ENCODE measurements around the gene ATXN1. TPM values are rescaled to one million over a fixed set of nuclear protein-coding genes. Genes with fewer than 3 reads are reported as not detected.

The ATXN1 gene
- total RNA-seq, 1 experiment from 2014 or later = 19.7 TPM

- intact Hi-C loops (cut with micrococcal nuclease; ENCODE audit: unreplicated experiment) = no loop called here
These were observed 269.5 kb downstream of the ATXN1 start for GRCh38 chr6:16491666-16492313.

DNA sequence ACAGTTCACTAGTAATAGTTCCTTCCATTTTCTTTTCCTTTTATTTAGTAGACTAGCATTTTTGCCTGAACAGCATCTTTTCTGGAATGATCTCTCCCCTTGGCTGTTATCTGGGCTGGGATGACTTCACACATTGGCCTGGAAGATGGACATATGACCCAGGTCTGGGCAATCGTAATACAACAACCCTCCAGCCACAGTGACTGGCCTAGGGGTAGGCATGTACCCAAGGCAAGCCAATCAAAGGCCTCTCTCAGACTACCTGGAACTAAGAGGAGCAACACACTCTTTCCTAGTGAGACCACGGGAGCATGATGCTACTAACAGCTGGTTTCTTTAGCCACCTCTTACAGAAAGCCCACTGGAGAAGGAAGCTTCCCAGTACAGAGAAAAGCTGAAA, 270.6 kb downstream of the ATXN1 start:
- no peak for TF ChIP-seq CTCF (IDR thresholded peaks at IDR 0.05; ENCODE audit: unreplicated experiment)
- Mint-ChIP-seq H3K27me3 (ENCODE audit: unreplicated experiment) (no peaks in the 10 kb centered on the region), H3K27ac (ENCODE audit: unreplicated experiment) (no peak overlapping the region), H3K4me1 (ENCODE audit: low read depth, unreplicated experiment) (no peaks in the 10 kb centered on the region), H3K9me3 (ENCODE audit: low read depth, unreplicated experiment) (no peaks in the 10 kb centered on the region), H3K36me3 (ENCODE audit: insufficient read depth, unreplicated experiment) (no peaks in the 10 kb centered on the region), H3K4me3 (ENCODE audit: low read depth, unreplicated experiment) (no peak overlapping the region)
- DNase-seq = no peak
- BruUV-seq (replicated peaks) = no TSS peak
- CTCF ChIA-PET = interaction anchor here (0.7 kb wide), 1 partner anchor 123 kb away, joined by 7 read pairs; no protein-coding TSS in a partner anchor
- intact Hi-C loops (cut with micrococcal nuclease; ENCODE audit: unreplicated experiment) = no loop called here

More at GRCh38 chr6:16491666-16492313, 269.5 kb downstream of the ATXN1 start:
- CTCF ChIA-PET = no interaction called here
- no peak for TF ChIP-seq CTCF (IDR thresholded peaks at IDR 0.05; ENCODE audit: unreplicated experiment)
- no peaks in the 10 kb centered on the region for H3K27me3 Mint-ChIP-seq (ENCODE audit: unreplicated experiment)
- no peaks in the 10 kb centered on the region for H3K4me1 Mint-ChIP-seq (ENCODE audit: low read depth, unreplicated experiment)
- DNase-seq = no peak
- H3K9me3 Mint-ChIP-seq (ENCODE audit: low read depth, unreplicated experiment) = no peaks in the 10 kb centered on the region
- no peak overlapping the region for H3K27ac Mint-ChIP-seq (ENCODE audit: unreplicated experiment)
- H3K36me3 Mint-ChIP-seq (ENCODE audit: insufficient read depth, unreplicated experiment) = no peaks in the 10 kb centered on the region
- BruUV-seq (replicated peaks) = no TSS peak
- H3K4me3 Mint-ChIP-seq (ENCODE audit: low read depth, unreplicated experiment) = no peak overlapping the region

DNA sequence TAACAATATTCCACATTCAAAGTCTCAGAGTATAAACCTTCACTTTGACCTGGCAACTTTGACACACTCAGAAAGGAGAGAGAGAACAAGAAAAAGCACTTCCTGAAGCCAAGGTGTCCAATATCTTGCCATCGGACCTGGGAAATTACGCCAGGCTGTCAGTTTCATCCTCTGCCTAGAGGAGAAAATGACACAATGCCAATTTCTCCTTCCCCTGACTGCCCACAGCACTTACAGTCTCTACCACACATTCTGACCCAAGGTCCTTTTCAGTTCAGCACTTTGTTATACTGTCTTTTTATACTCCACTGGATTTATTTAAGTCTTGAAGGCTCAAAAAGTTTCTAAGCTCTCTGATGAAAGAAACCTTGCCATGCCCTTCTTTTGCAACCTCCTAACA, 272.4 kb downstream of the ATXN1 start:
- Mint-ChIP-seq H3K27ac (ENCODE audit: unreplicated experiment) (no peak overlapping the region), H3K27me3 (ENCODE audit: unreplicated experiment) (no peaks in the 10 kb centered on the region), H3K4me3 (ENCODE audit: low read depth, unreplicated experiment) (no peak overlapping the region), H3K9me3 (ENCODE audit: low read depth, unreplicated experiment) (no peaks in the 10 kb centered on the region), H3K4me1 (ENCODE audit: low read depth, unreplicated experiment) (no peaks in the 10 kb centered on the region), H3K36me3 (ENCODE audit: insufficient read depth, unreplicated experiment) (no peaks in the 10 kb centered on the region)
- TF ChIP-seq CTCF (IDR thresholded peaks at IDR 0.05; ENCODE audit: unreplicated experiment) = no peak
- no peak for DNase-seq
- no TSS peak for BruUV-seq (replicated peaks)
- CTCF ChIA-PET = no interaction called here
- intact Hi-C loops (cut with micrococcal nuclease; ENCODE audit: unreplicated experiment) = no loop called here

DNA sequence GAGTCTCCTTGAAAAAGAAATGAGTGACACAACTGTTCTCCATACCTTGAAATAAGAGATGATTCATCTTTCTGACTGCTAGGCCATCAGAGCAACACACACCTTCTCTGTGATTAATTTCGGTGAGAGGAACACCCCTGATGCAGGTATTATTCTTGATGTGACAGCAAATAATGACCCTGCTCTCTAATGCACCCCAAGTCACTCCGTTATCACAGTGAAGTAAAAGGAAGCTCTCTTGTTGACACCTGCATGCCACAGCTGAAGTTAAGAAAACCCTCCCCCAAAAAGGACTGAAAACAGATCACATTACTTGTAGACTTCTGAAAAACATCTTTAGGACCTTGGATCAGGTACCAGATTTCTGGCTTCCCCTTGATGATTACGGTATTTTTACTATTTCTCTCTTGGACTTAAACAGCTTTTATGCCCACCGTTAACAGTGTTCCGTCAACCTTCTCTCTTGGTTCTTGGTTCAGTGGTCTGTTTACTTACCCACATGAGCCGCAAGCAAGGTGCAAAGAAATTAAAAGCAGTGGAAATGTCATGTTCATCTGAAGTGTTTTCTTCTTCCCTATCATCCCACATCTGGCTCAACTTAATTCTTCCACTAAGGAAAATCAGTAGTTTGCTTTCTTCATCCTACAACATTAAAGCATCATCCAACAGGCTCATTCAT, 273.1 kb downstream of the ATXN1 start:
- H3K36me3 Mint-ChIP-seq (ENCODE audit: insufficient read depth, unreplicated experiment) = no peaks in the 10 kb centered on the region
- intact Hi-C loops (cut with micrococcal nuclease; ENCODE audit: unreplicated experiment) = no loop called here
- H3K4me3 Mint-ChIP-seq (ENCODE audit: low read depth, unreplicated experiment) = no peak overlapping the region
- DNase-seq = no peak
- CTCF ChIA-PET = no interaction called here
- H3K4me1 Mint-ChIP-seq (ENCODE audit: low read depth, unreplicated experiment) = no peaks in the 10 kb centered on the region
- H3K27ac Mint-ChIP-seq (ENCODE audit: unreplicated experiment) = no peak overlapping the region
- no peak for TF ChIP-seq CTCF (IDR thresholded peaks at IDR 0.05; ENCODE audit: unreplicated experiment)
- H3K9me3 Mint-ChIP-seq (ENCODE audit: low read depth, unreplicated experiment) = no peaks in the 10 kb centered on the region
- no TSS peak for BruUV-seq (replicated peaks)
- H3K27me3 Mint-ChIP-seq (ENCODE audit: unreplicated experiment) = no peaks in the 10 kb centered on the region

Measured in Calu3 (cell line).